ENCODE measurements around the gene TIMM8B.

DNA sequence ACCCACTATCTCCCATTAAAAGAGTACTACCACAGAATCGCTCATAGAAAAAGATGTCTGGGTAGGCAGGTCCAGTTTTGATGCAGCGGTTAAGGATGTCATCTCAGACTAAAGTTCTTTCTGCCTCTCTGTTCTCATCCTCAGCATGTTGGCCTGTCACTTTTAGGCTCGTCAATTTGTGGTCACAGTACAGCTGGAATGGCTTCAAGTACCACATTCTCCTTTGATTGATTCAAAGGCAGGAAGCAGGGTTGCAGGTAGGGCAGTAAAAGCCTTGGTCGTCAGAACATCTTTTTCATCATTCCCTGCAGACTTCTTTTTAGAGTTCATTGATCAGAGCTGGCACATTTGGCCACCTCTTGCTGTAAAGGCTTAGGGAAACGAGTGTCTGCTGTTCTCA is 28.8 kb upstream of the TIMM8B start:
- TF ChIP-seq, protein P1, sequence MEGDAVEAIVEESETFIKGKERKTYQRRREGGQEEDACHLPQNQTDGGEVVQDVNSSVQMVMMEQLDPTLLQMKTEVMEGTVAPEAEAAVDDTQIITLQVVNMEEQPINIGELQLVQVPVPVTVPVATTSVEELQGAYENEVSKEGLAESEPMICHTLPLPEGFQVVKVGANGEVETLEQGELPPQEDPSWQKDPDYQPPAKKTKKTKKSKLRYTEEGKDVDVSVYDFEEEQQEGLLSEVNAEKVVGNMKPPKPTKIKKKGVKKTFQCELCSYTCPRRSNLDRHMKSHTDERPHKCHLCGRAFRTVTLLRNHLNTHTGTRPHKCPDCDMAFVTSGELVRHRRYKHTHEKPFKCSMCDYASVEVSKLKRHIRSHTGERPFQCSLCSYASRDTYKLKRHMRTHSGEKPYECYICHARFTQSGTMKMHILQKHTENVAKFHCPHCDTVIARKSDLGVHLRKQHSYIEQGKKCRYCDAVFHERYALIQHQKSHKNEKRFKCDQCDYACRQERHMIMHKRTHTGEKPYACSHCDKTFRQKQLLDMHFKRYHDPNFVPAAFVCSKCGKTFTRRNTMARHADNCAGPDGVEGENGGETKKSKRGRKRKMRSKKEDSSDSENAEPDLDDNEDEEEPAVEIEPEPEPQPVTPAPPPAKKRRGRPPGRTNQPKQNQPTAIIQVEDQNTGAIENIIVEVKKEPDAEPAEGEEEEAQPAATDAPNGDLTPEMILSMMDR (IDR thresholded peaks at IDR 0.05) = no peak
- TF ChIP-seq POLR2AphosphoS5 (IDR thresholded peaks at IDR 0.05) (no peak), POLR2A (IDR thresholded peaks at IDR 0.05) (no peak)
